22Rv1 (cell line): ENCODE results near the gene TICAM1.
"Not testable (repeated sequence)": the region's sequence is repeated elsewhere in the genome, so short reads cannot be mapped to it uniquely, and the experiment has no call there.

Experiments used
- H3K27ac ChIP-seq: fragments of 450-650 bp; 2 replicates; pipeline ENCODE4 v1.5.1; 2017
- CTCF ChIP-seq: fragments of 450-650 bp; IDR thresholded peaks from 2 replicates; pipeline ENCODE4 v1.5.1; 2017; ENCODE audit warnings: mild to moderate bottlenecking
- ZFX ChIP-seq: fragments of 450-650 bp; IDR thresholded peaks from 2 replicates; pipeline ENCODE4 v1.6.1; 2017; ENCODE audit warnings: antibody characterized with exemption, borderline replicate concordance

TICAM1 gene

GRCh38 chr19:4800591-4801081 lies 30.9 kb downstream of the TICAM1 start:
- no peak overlapping the region for H3K27ac ChIP-seq
- TF ChIP-seq CTCF (no peak), ZFX (no peak)

GRCh38 chr19:4795400-4795799 lies 36.1 kb downstream of the TICAM1 start:
- no peak overlapping the region; the same call in 1 of the 2 replicates for H3K27ac ChIP-seq
- TF ChIP-seq CTCF, result no peak
- no peak for TF ChIP-seq ZFX

GRCh38 chr19:4794971-4795370 lies 36.5 kb downstream of the TICAM1 start:
- TF ChIP-seq CTCF, result no peak
- no peak overlapping the region for H3K27ac ChIP-seq

GRCh38 chr19:4793278-4793677 lies 38.2 kb downstream of the TICAM1 start:
- not testable (repeated sequence) for H3K27ac ChIP-seq

- not testable (repeated sequence) for H3K27ac ChIP-seq
Measured at GRCh38 chr19:4792866-4793195, 38.7 kb downstream of the TICAM1 start.

GRCh38 chr19:4792019-4792865 lies 39.3 kb downstream of the TICAM1 start:
- H3K27ac ChIP-seq, result peak overlapping the region; percentile 82

- peak within 1 kb of the TSS; percentile 82 for H3K27ac ChIP-seq
Measured at GRCh38 chr19:4791183-4792018, 40.1 kb downstream of the TICAM1 start, which contains the start of gene FEM1A. Gene FEM1A, plus strand, starts transcription at chr19:4791734. Its CDS starts 121 bp downstream, at chr19:4791855.

GRCh38 chr19:4786412-4787016 lies 45.0 kb downstream of the TICAM1 start:
- H3K27ac ChIP-seq, result not testable (repeated sequence)

More at GRCh38 chr19:4791183-4792018, 40.1 kb downstream of the TICAM1 start, which contains the start of gene FEM1A:
- TF ChIP-seq CTCF, result peak; percentile 99
- no peak for TF ChIP-seq ZFX

- no peak overlapping the region for H3K27ac ChIP-seq
- no peak for TF ChIP-seq CTCF
- no peak for TF ChIP-seq ZFX
Measured at GRCh38 chr19:4781801-4782200, 49.7 kb downstream of the TICAM1 start.
